COLO829 (cell line): ENCODE measurements around the gene VAV3.
"Not testable (repeated sequence)": the region's sequence is repeated elsewhere in the genome, so short reads cannot be mapped to it uniquely, and the experiment has no call there.

Source experiments
- DNase-seq: peaks from one replicate; pipeline ENCODE4 v3.0.0; 2012; ENCODE audit warnings: low spot score

VAV3 gene

GRCh38 chr1:107893350-107893749 is 71.6 kb downstream of the VAV3 start:
- not testable (repeated sequence) for DNase-seq

- DNase-seq: no peak
Measured at GRCh38 chr1:107889524-107889923, 75.5 kb downstream of the VAV3 start.

GRCh38 chr1:107883562-107883961 is 81.4 kb downstream of the VAV3 start:
- no peak for DNase-seq

- DNase-seq: no peak
Measured at GRCh38 chr1:107879927-107880326, 85.1 kb downstream of the VAV3 start.

- DNase-seq: no peak
Measured at GRCh38 chr1:107879346-107879745, 85.6 kb downstream of the VAV3 start.

- DNase-seq: no peak
Measured at GRCh38 chr1:107877745-107878144, 87.2 kb downstream of the VAV3 start.

GRCh38 chr1:107877092-107877491 is 87.9 kb downstream of the VAV3 start:
- peak; percentile 15 for DNase-seq

- DNase-seq: no peak
Measured at GRCh38 chr1:107875689-107876088, 89.3 kb downstream of the VAV3 start.

GRCh38 chr1:107874221-107874620 is 90.8 kb downstream of the VAV3 start:
- no peak for DNase-seq

- no peak for DNase-seq
Measured at GRCh38 chr1:107871687-107872395, 93.1 kb downstream of the VAV3 start.

GRCh38 chr1:107871259-107871658 is 93.7 kb downstream of the VAV3 start:
- no peak for DNase-seq

- DNase-seq: no peak
Measured at GRCh38 chr1:107870696-107871095, 94.3 kb downstream of the VAV3 start.

GRCh38 chr1:107867897-107868296 is 97.1 kb downstream of the VAV3 start:
- no peak for DNase-seq

GRCh38 chr1:107867422-107867821 is 97.6 kb downstream of the VAV3 start:
- DNase-seq: no peak

- DNase-seq: no peak
Measured at GRCh38 chr1:107866870-107867269, 98.1 kb downstream of the VAV3 start.

GRCh38 chr1:107865627-107866026 is 99.4 kb downstream of the VAV3 start:
- no peak for DNase-seq

- no peak for DNase-seq
Measured at GRCh38 chr1:107863342-107863741, 101.6 kb downstream of the VAV3 start.

GRCh38 chr1:107862064-107862463 is 102.9 kb downstream of the VAV3 start:
- no peak for DNase-seq

GRCh38 chr1:107858323-107858722 is 106.7 kb downstream of the VAV3 start:
- no peak for DNase-seq

- DNase-seq: no peak
Measured at GRCh38 chr1:107851418-107851817, 113.6 kb downstream of the VAV3 start.

GRCh38 chr1:107844541-107845194 is 120.3 kb downstream of the VAV3 start:
- DNase-seq: not testable (repeated sequence)

GRCh38 chr1:107843989-107844388 is 121.0 kb downstream of the VAV3 start:
- no peak for DNase-seq

GRCh38 chr1:107842241-107842640 is 122.7 kb downstream of the VAV3 start:
- DNase-seq: no peak

GRCh38 chr1:107840725-107841124 is 124.3 kb downstream of the VAV3 start:
- DNase-seq: no peak
